Nephron progenitor cell (in vitro differentiated cells): ENCODE data around the gene TMUB2.

Source experiments
- DNase-seq: peaks from one replicate; pipeline ENCODE4 v3.0.0; 2021
- H3K27ac Mint-ChIP-seq: 2 replicates; pipeline ENCODE4 v1.8.0; 2021; ENCODE audit warnings: mild to moderate bottlenecking, moderate library complexity, mixed read lengths
- H3K27me3 Mint-ChIP-seq: 2 replicates; pipeline ENCODE4 v1.8.0; 2021; ENCODE audit warnings: mild to moderate bottlenecking, low read depth, mixed read lengths; ENCODE audit not compliant: poor library complexity
- H3K36me3 Mint-ChIP-seq: 2 replicates; pipeline ENCODE4 v1.8.0; 2021; ENCODE audit warnings: low read depth, mixed read lengths
- H3K4me1 Mint-ChIP-seq: 2 replicates; pipeline ENCODE4 v1.8.0; 2021; ENCODE audit warnings: mixed read lengths
- H3K4me3 Mint-ChIP-seq: 2 replicates; pipeline ENCODE4 v1.8.0; 2021; ENCODE audit warnings: mild to moderate bottlenecking, moderate library complexity, mixed read lengths
- H3K9me3 Mint-ChIP-seq: 2 replicates; pipeline ENCODE4 v1.8.0; 2021; ENCODE audit warnings: mild to moderate bottlenecking, moderate library complexity, mixed read lengths
- TF ChIP-seq, protein P1 (sequence below): fragments of 200-600 bp; sonication (generic); IDR thresholded peaks from 2 replicates; pipeline ENCODE4 v1.5.0; 2021; ENCODE audit warnings: antibody characterized with exemption

The TMUB2 gene

GRCh38 chr17:44174427-44174826 lies 12.3 kb upstream of the TMUB2 start:
- H3K4me3 Mint-ChIP-seq: no peak overlapping the region
- H3K4me1 Mint-ChIP-seq: peaks cover 25% of the 10 kb centered on the region
- TF ChIP-seq, protein P1, sequence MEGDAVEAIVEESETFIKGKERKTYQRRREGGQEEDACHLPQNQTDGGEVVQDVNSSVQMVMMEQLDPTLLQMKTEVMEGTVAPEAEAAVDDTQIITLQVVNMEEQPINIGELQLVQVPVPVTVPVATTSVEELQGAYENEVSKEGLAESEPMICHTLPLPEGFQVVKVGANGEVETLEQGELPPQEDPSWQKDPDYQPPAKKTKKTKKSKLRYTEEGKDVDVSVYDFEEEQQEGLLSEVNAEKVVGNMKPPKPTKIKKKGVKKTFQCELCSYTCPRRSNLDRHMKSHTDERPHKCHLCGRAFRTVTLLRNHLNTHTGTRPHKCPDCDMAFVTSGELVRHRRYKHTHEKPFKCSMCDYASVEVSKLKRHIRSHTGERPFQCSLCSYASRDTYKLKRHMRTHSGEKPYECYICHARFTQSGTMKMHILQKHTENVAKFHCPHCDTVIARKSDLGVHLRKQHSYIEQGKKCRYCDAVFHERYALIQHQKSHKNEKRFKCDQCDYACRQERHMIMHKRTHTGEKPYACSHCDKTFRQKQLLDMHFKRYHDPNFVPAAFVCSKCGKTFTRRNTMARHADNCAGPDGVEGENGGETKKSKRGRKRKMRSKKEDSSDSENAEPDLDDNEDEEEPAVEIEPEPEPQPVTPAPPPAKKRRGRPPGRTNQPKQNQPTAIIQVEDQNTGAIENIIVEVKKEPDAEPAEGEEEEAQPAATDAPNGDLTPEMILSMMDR: no peak

DNA sequence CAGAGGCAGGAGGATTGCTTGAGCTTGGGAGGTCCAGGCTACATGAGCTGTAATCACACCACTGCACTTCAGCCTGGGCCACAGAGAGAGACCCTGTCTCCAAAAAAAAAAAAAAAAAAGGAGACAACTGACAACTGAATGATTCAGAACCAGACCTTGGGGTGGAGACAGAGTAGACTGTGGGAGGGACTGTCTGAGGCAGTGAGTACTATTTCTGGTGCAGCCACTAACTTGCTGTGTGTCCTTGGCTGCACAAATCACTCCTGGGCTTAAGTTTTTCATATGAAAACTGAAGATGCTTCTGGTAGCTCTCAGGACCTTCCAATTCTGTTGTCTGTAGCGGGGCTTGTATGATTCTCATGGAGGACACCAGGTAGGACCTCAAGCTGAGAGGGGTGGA lies 10.5 kb upstream of the TMUB2 start:
- H3K27me3 Mint-ChIP-seq: peaks cover 6% of the 10 kb centered on the region

More at GRCh38 chr17:44174427-44174826, 12.3 kb upstream of the TMUB2 start:
- peaks cover 35% of the 10 kb centered on the region for H3K36me3 Mint-ChIP-seq
- peaks cover 6% of the 10 kb centered on the region for H3K27me3 Mint-ChIP-seq
- no peak overlapping the region for H3K27ac Mint-ChIP-seq
- no peak for DNase-seq
- no peaks in the 10 kb centered on the region for H3K9me3 Mint-ChIP-seq

GRCh38 chr17:44176671-44177501 lies 9.9 kb upstream of the TMUB2 start:
- DNase-seq: no peak
- H3K27ac Mint-ChIP-seq: peak overlapping the region; percentile 54
- H3K27me3 Mint-ChIP-seq: peaks cover 9% of the 10 kb centered on the region
- H3K36me3 Mint-ChIP-seq: peaks cover 43% of the 10 kb centered on the region
- no peak overlapping the region for H3K4me3 Mint-ChIP-seq
- TF ChIP-seq, protein P1: no peak
- peaks cover 9% of the 10 kb centered on the region for H3K4me1 Mint-ChIP-seq
- peaks cover 4% of the 10 kb centered on the region for H3K9me3 Mint-ChIP-seq

More for the DNA sequence above, 10.5 kb upstream of the TMUB2 start:
- DNase-seq: no peak
- TF ChIP-seq, protein P1: no peak
- peaks cover 13% of the 10 kb centered on the region for H3K4me1 Mint-ChIP-seq
- H3K4me3 Mint-ChIP-seq: no peak overlapping the region
- H3K36me3 Mint-ChIP-seq: peaks cover 37% of the 10 kb centered on the region
- no peak overlapping the region for H3K27ac Mint-ChIP-seq
- no peaks in the 10 kb centered on the region for H3K9me3 Mint-ChIP-seq

DNA sequence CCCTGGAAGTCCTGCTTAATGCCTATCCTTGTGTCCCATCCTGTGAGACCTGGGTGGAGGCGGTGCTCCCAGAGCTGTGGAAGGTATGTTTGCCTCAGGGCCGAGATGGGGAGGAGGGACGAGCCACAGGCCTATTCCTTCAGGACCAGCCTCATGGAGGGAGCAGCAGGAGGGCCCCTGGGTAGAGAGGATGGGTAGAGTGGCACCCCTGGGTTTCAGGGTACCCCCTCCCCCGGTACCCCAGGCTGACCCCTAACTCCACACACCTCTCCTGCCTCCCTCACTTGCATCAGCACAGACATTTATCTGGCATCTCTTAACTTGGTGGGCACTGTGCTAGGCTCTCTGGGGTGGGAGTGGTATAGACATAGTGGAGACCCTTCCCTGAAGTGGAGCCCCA lies 9.1 kb upstream of the TMUB2 start:
- TF ChIP-seq, protein P1: no peak
- H3K36me3 Mint-ChIP-seq: peaks cover 50% of the 10 kb centered on the region
- H3K4me3 Mint-ChIP-seq: no peak overlapping the region
- no peak for DNase-seq
- peaks cover 3% of the 10 kb centered on the region for H3K4me1 Mint-ChIP-seq
- H3K27me3 Mint-ChIP-seq: peaks cover 9% of the 10 kb centered on the region
- peak overlapping the region; percentile 54 for H3K27ac Mint-ChIP-seq
- H3K9me3 Mint-ChIP-seq: peaks cover 7% of the 10 kb centered on the region

GRCh38 chr17:44178133-44178532 lies 8.6 kb upstream of the TMUB2 start:
- DNase-seq: no peak
- Mint-ChIP-seq H3K4me1 (peaks cover 3% of the 10 kb centered on the region), H3K4me3 (no peak overlapping the region), H3K36me3 (peaks cover 52% of the 10 kb centered on the region), H3K9me3 (peaks cover 7% of the 10 kb centered on the region), H3K27me3 (peaks cover 9% of the 10 kb centered on the region), H3K27ac (no peak overlapping the region)
- TF ChIP-seq, protein P1: no peak

DNA sequence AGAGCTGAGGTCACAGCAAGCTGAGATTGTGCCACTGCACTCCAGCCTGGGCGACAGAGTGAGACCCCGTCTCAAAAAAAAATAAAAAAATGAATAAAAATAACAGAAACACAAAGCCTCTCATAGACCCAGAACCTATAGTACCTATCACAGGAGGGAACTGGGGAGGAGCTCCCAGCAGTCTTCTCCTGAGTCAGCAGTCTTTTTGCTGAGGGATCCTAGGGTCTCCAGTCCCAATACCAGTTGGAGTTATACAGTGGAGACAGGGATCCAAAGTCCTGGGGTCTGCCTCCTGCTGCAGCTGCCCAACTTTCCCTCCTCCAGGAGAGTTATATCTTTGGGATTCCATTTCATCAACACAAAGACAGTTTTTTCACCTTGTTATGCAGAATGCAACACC lies 3.7 kb upstream of the TMUB2 start:
- Mint-ChIP-seq H3K4me3 (no peak overlapping the region), H3K9me3 (peaks cover 7% of the 10 kb centered on the region), H3K4me1 (peaks cover 30% of the 10 kb centered on the region), H3K27ac (peak overlapping the region; percentile 82), H3K27me3 (peaks cover 9% of the 10 kb centered on the region), H3K36me3 (peaks cover 29% of the 10 kb centered on the region)
- TF ChIP-seq, protein P1: no peak
- no peak for DNase-seq
